GM21360 (cell line): ENCODE data around the gene PRAMEF11.

Source experiments
- ATAC-seq: cut with Tn5 transposase; IDR thresholded peaks from one replicate; pipeline ENCODE4 v1.9.1; 2021; ENCODE audit warnings: mild to moderate bottlenecking, moderate library complexity; ENCODE audit not compliant: unreplicated experiment

The PRAMEF11 gene

DNA sequence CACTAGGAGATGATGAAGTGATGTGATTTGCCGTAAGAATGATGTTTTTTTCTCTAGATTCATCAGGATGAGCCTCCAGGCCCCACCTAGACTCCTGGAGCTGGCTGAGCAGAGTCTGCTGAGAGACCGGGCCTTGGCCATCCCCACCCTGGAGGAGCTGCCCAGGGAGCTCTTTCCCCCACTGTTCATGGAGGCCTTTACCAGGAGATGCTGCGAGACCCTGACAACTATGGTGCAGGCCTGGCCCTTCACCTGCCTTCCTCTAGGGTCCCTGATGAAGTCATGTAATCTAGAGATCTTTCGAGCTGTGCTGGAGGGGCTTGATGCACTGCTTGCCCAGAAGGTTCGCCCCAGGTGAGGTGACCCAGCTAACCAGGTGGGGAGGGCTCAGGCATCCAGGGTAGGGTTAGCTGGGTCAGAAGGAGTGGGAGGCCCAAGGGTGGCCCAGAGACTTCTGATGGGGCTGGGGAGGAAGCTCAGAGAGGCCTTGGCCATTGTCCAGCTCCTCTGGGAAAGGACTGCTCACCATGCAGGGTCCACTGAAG is 56.3 kb downstream of the PRAMEF11 start:
- ATAC-seq: no peak
